GM15510 (cell line): ENCODE results near the gene SEMA3B.

Experiments
- POLR2A ChIP-seq: IDR thresholded peaks from 3 replicates; pipeline ENCODE4 v1.6.1; 2011; ENCODE audit warnings: borderline replicate concordance; ENCODE audit not compliant: insufficient read length; ENCODE audit errors: extremely low read depth

SEMA3B gene

GRCh38 chr3:50289130-50289529, 20.2 kb downstream of the SEMA3B start:
- TF ChIP-seq POLR2A: no peak

- no peak for TF ChIP-seq POLR2A
These were observed 21.3 kb downstream of the SEMA3B start for GRCh38 chr3:50290161-50290641.

DNA sequence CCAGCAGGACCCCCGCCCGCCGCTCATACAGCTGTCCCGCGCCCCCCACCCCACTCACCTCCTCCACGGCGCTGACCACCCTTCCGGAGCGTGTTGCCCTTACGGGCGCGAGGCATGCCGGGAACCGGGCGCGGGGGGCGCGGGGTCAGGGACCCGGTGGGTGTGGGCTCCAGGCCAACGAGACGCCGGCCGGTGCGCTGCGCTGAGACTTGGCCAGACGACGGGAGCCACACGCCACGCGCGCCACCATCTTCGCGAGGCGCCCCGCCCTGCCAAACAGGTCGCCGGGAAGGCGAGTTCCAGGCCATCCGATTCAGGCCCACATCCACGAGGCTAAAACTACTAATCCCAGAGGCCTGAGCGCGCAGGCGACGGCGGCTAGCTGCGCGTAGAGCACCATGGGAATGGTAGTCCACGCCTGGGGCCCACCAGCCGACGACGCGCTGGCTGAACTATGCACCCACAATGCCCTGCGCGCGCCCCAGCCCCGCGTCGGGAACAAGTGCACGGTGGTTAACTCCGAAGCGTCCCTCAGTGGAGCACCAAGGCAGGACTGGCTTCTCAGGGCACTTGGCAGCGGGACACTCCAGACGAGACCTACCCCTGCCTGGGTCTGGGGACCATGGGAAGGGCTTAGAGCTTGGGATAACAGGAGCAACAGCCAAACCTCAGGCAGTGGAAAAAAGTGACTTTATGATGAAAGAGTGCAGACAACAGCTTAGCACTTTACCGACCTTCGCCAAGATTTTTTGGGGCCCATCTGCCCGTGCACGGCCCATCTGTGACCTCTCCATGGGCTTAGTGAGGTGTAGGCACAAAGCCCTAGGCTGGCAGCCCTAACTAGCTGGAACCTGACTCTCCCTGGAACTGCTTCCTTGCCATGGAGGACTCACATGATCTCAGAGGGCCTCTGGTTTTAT, 23.5 kb downstream of the SEMA3B start, which contains the start of gene IFRD2:
TSS of gene IFRD2 (minus strand) at position 271 of the 920 bp plus-strand sequence. CDS start at position 116, 155 bp downstream.
- TF ChIP-seq POLR2A: peak; percentile 59

DNA sequence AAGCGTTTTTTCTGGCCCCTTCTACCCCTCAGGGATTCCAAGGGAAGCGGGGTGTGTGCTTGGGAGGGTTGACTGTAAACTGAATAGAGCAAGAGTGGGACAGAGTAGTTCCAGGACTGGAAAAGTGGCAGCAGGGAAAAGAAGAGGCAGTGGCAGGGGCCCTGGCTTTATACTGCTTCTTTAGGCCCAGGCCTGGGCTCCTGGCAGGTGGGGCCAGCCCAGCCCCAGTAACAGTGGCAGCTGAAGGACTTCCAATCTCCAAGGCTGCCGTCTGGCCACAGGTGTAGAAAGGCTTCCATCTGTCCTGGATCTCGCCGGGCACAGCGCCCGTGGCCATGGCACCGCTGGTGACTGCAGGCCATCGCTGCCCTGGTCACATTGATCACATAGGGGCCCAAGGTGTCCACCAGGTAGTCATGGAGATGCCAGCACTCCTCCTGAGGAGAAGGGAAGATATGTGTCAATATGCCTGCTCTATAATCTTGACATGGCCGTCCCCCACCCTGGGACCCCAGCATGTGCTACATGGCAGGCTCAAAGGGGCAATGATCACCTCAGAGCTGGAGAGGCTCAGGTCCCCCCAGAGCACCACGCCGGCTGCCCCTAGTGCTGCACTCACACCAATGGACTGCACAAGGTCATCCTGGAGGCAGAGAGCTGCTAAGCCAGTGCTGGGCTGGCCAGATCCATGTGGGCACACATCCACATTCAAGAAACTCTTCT, 24.3 kb downstream of the SEMA3B start:
- TF ChIP-seq POLR2A: no peak

- TF ChIP-seq POLR2A: no peak
These were observed 25.1 kb downstream of the SEMA3B start for GRCh38 chr3:50294089-50294488.

GRCh38 chr3:50294492-50295403, 25.8 kb downstream of the SEMA3B start:
- TF ChIP-seq POLR2A: no peak

DNA sequence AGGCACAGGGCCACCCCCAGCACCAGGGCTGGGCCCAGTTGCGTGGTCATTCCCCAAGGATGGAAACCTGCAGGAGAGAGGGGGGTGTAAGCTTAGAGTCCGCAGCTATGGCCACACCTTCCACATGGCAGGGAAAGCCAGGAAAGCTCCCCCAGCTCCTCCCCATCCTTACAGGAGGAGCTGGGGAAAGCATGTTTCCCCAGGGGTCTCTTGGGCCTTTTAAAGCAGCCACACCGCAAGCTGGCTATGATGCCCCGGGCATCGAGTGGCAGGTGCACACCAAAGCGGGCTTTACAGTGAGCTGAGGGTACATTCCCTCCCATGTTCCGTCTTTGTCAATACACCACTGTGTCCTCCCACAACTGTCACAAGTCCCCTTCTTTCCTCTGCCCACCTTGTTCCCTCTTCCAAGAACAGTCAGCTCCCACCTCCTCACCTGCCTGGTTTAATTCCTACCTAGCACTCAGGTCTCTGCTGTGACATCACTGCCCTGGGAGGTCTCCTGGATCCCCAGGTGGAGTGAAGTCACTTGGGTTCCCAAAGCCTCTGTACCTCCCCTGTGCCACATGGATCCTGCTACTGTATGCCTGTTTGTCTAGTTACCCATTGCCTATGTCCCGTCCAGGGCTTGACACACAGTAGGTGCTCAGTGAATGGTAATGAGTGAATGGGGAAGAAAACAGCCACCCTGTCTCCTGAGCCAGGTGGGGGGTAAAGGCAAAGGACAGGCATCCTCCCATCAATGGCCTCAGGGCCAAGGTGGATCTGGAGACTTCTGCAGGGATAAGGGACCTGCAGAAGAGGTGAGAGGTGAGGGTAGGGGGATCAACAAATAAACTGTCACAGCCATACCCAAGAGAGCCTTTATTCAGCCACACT, 26.8 kb downstream of the SEMA3B start:
- no peak for TF ChIP-seq POLR2A

- TF ChIP-seq POLR2A: no peak
These were observed 27.9 kb downstream of the SEMA3B start for GRCh38 chr3:50296721-50297383.

DNA sequence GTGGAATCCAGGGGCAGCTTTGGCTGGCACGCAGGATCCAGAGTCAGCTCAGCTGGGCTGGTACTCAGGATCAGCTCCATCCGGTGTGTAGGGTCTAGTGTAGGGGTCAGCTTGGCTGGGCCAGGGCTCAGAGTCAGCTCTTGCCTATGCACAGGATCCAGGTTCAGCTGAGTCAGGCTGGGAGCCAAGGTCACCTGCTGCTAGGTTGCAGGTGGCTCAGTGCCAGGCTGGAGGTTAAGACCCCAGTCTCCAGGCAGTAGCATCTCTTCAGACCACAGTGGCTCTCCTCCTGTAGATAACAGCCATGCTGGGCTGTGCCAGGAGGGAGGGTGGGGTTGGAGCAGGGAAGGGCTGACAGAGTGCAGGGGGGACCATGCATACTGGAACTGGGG, 28.4 kb downstream of the SEMA3B start:
- TF ChIP-seq POLR2A: no peak

- TF ChIP-seq POLR2A: no peak
These were observed 29.2 kb downstream of the SEMA3B start for GRCh38 chr3:50297896-50298725.

DNA sequence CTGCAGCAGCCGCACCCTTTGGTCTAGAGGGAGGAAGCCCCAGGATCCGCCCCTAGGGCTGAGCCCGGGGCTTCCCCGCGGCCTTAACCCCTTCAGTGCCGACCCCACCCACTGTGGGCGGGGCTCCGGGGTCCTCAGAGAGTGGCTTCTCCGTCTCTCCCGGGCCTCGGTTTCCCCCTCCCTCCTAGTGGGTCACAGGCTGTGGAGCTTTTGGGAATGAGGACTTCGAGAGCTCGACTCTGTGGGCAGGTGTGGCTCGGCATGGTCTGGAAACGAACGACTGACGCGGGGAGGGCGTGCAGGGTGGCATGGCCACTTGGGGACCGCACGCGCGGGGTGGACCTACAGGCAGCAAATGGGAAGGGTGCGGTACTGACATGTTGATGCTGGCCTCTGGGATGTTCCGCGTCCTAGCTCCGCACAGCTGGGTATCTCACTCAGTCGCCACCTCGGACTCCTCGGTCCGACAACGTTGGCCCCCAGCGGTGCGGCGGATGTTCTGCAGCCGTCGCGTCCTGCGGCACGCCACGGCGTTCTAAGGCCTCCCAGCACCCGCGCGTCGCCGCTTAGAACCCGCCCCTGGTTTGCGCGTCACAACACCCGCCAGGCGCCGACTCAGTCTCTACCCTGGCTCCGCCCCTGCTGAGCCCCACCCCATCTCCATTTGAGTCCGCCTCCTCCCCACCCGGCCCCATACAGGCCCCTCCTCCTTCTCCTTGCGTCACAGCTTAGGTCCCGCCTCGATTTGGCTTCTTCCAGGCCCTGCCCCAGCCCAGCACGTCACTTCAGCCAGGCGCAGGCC, 30.1 kb downstream of the SEMA3B start, which contains the start of the genes HYAL3 and NAA80:
TSS of gene HYAL3 (minus strand) at position 570 of the 802 bp plus-strand sequence. CDS start 3,803 bp downstream, outside the sequence.
TSS of gene NAA80 (minus strand) at position 570 of the 802 bp plus-strand sequence. CDS start 1,942 bp downstream, outside the sequence.
- peak; percentile 93 for TF ChIP-seq POLR2A
